HEK293 (cell line): ENCODE results near the gene ZNF286A.

Experiments
- BCL11A ChIP-seq: fragments of 450-650 bp; formaldehyde crosslinking; IDR thresholded peaks from 2 replicates; pipeline ENCODE4 v1.5.1; 2016; ENCODE audit warnings: low read depth, missing biosample characterization, missing genetic modification characterization
- CTCF ChIP-seq: fragments of 450-650 bp; formaldehyde crosslinking; IDR thresholded peaks from 2 replicates; pipeline ENCODE4 v1.5.1; 2016; ENCODE audit warnings: missing biosample characterization, missing genetic modification characterization
- ELK4 ChIP-seq: IDR thresholded peaks from 2 replicates; pipeline ENCODE4 v1.6.1; 2011; ENCODE audit warnings: mild to moderate bottlenecking, low read depth, low read length, borderline replicate concordance
- GLI4 ChIP-seq: fragments of 450-650 bp; formaldehyde crosslinking; IDR thresholded peaks from 2 replicates; pipeline ENCODE4 v1.5.1; 2016; ENCODE audit warnings: missing biosample characterization, missing genetic modification characterization
- HOXC10 ChIP-seq: sonication (generic); formaldehyde crosslinking; IDR thresholded peaks from 2 replicates; pipeline ENCODE4 v1.8.1; 2023; ENCODE audit warnings: mild to moderate bottlenecking, missing genetic modification reagents
- HOXD13 ChIP-seq: sonication (generic); formaldehyde crosslinking; IDR thresholded peaks from 2 replicates; pipeline ENCODE4 v1.8.0; 2022; ENCODE audit warnings: missing genetic modification reagents, borderline replicate concordance
- PBX3 ChIP-seq: sonication (generic); formaldehyde crosslinking; IDR thresholded peaks from 2 replicates; pipeline ENCODE4 v1.8.1; 2022; ENCODE audit warnings: mild to moderate bottlenecking, moderate library complexity, missing genetic modification reagents
- SCRT2 ChIP-seq: fragments of 450-650 bp; formaldehyde crosslinking; IDR thresholded peaks from 2 replicates; pipeline ENCODE4 v1.5.1; 2016; ENCODE audit warnings: missing biosample characterization, missing genetic modification characterization
- SP7 ChIP-seq: fragments of 450-650 bp; formaldehyde crosslinking; IDR thresholded peaks from 2 replicates; pipeline ENCODE4 v1.5.1; 2016; ENCODE audit warnings: missing biosample characterization, missing genetic modification characterization
- TSHZ1 ChIP-seq: fragments of 450-650 bp; formaldehyde crosslinking; IDR thresholded peaks from 2 replicates; pipeline ENCODE4 v1.5.1; 2016; ENCODE audit warnings: missing biosample characterization, missing genetic modification characterization, borderline replicate concordance
- WT1 ChIP-seq: fragments of 450-650 bp; formaldehyde crosslinking; IDR thresholded peaks from 2 replicates; pipeline ENCODE4 v1.5.1; 2016; ENCODE audit warnings: missing biosample characterization, missing genetic modification characterization
- ZBTB11 ChIP-seq: fragments of 450-650 bp; formaldehyde crosslinking; conservative IDR thresholded peaks from 2 replicates; pipeline ENCODE4 v1.5.1; 2016; ENCODE audit warnings: low read depth, missing biosample characterization, missing genetic modification characterization
- ZBTB7A ChIP-seq: fragments of 450-650 bp; formaldehyde crosslinking; IDR thresholded peaks from 2 replicates; pipeline ENCODE4 v1.5.1; 2016; ENCODE audit warnings: low read depth, missing biosample characterization, missing genetic modification characterization
- ZFP41 ChIP-seq: fragments of 450-650 bp; formaldehyde crosslinking; IDR thresholded peaks from 2 replicates; pipeline ENCODE4 v1.5.1; 2016; ENCODE audit warnings: missing biosample characterization, missing genetic modification characterization, borderline replicate concordance
- ZNF10 ChIP-seq: fragments of 450-650 bp; formaldehyde crosslinking; IDR thresholded peaks from 2 replicates; pipeline ENCODE4 v1.5.1; 2017; ENCODE audit warnings: missing biosample characterization, missing genetic modification characterization
- ZNF114 ChIP-seq: fragments of 450-650 bp; formaldehyde crosslinking; IDR thresholded peaks from 2 replicates; pipeline ENCODE4 v1.5.0; 2017; ENCODE audit warnings: missing biosample characterization, missing genetic modification characterization
- ZNF157 ChIP-seq: fragments of 450-650 bp; formaldehyde crosslinking; IDR thresholded peaks from 2 replicates; pipeline ENCODE4 v1.5.1; 2016; ENCODE audit warnings: missing biosample characterization, missing genetic modification characterization
- ZNF16 ChIP-seq: fragments of 450-650 bp; formaldehyde crosslinking; IDR thresholded peaks from 2 replicates; pipeline ENCODE4 v1.5.1; 2016; ENCODE audit warnings: low read depth, missing biosample characterization, missing genetic modification characterization
- ZNF266 ChIP-seq: fragments of 450-650 bp; formaldehyde crosslinking; IDR thresholded peaks from 2 replicates; pipeline ENCODE4 v1.5.1; 2016; ENCODE audit warnings: missing biosample characterization, missing genetic modification characterization, low read depth
- ZNF324 ChIP-seq: fragments of 450-650 bp; formaldehyde crosslinking; IDR thresholded peaks from 2 replicates; pipeline ENCODE4 v1.5.1; 2016; ENCODE audit warnings: missing biosample characterization, missing genetic modification characterization
- ZNF391 ChIP-seq: fragments of 450-650 bp; formaldehyde crosslinking; IDR thresholded peaks from 2 replicates; pipeline ENCODE4 v1.5.1; 2016; ENCODE audit warnings: low read depth, missing biosample characterization, missing genetic modification characterization, borderline replicate concordance
- ZNF433 ChIP-seq: fragments of 450-650 bp; formaldehyde crosslinking; IDR thresholded peaks from 2 replicates; pipeline ENCODE4 v1.5.1; 2016; ENCODE audit warnings: missing biosample characterization, missing genetic modification characterization, low read depth
- ZNF473 ChIP-seq: fragments of 450-650 bp; formaldehyde crosslinking; IDR thresholded peaks from 2 replicates; pipeline ENCODE4 v1.5.1; 2017; ENCODE audit warnings: missing biosample characterization, missing genetic modification characterization
- ZNF510 ChIP-seq: fragments of 450-650 bp; formaldehyde crosslinking; IDR thresholded peaks from 2 replicates; pipeline ENCODE4 v1.5.1; 2018; ENCODE audit warnings: mild to moderate bottlenecking, missing genetic modification characterization, missing biosample characterization; ENCODE audit not compliant: insufficient replicate concordance
- ZNF548 ChIP-seq: fragments of 450-650 bp; formaldehyde crosslinking; IDR thresholded peaks from 2 replicates; pipeline ENCODE4 v1.5.1; 2016; ENCODE audit warnings: missing biosample characterization, missing genetic modification characterization
- ZNF660 ChIP-seq: fragments of 450-650 bp; IDR thresholded peaks from 2 replicates; pipeline ENCODE4 v1.5.1; 2018; ENCODE audit warnings: missing biosample characterization, mild to moderate bottlenecking, missing genetic modification characterization
- ZNF792 ChIP-seq: fragments of 450-650 bp; formaldehyde crosslinking; IDR thresholded peaks from 2 replicates; pipeline ENCODE4 v1.5.1; 2016; ENCODE audit warnings: missing biosample characterization, missing genetic modification characterization
- ZSCAN4 ChIP-seq: fragments of 450-650 bp; formaldehyde crosslinking; IDR thresholded peaks from 2 replicates; pipeline ENCODE4 v1.5.1; 2017; ENCODE audit warnings: missing biosample characterization, missing genetic modification characterization

ZNF286A gene

GRCh38 chr17:15651583-15652110, 47.9 kb upstream of the ZNF286A start (continued):
- TF ChIP-seq ZNF16 (tag by site-specific recombination), result no peak
- no peak for TF ChIP-seq ZNF266 (tag by site-specific recombination)
- TF ChIP-seq ZNF10, result no peak
- no peak for TF ChIP-seq WT1 (tag by site-specific recombination)
- no peak for TF ChIP-seq ZBTB7A (tag by site-specific recombination)
- TF ChIP-seq SCRT2, result no peak
- TF ChIP-seq ZNF660 (tag by site-specific recombination), result peak; percentile 87; the same call in 1 of the 2 replicates
- no peak for TF ChIP-seq TSHZ1 (tag by site-specific recombination)
- TF ChIP-seq CTCF (tag by site-specific recombination), result no peak
- no peak for TF ChIP-seq ZNF792 (tag by site-specific recombination)
- TF ChIP-seq ZNF433, result no peak
- no peak; the same call in 1 of the 2 replicates for TF ChIP-seq BCL11A (tag by site-specific recombination)
- no peak for TF ChIP-seq ZNF473 (tag by site-specific recombination)
- no peak for TF ChIP-seq HOXD13 (CRISPR knock-in tag)
- TF ChIP-seq ZBTB11, result no peak
- peak; percentile 68 for TF ChIP-seq SP7
- no peak; the same call in 1 of the 2 replicates for TF ChIP-seq ZNF324 (tag by site-specific recombination)
- TF ChIP-seq PBX3 (CRISPR knock-in tag), result no peak
- TF ChIP-seq ZNF391 (tag by site-specific recombination), result no peak
- TF ChIP-seq ZNF114 (tag by site-specific recombination), result no peak
- no peak for TF ChIP-seq GLI4
- TF ChIP-seq ZFP41 (tag by site-specific recombination), result no peak
- no peak for TF ChIP-seq ZNF548 (tag by site-specific recombination)
- no peak for TF ChIP-seq ELK4
- TF ChIP-seq HOXC10 (CRISPR knock-in tag), result no peak
- no peak for TF ChIP-seq ZNF510
- TF ChIP-seq ZSCAN4, result no peak
- no peak for TF ChIP-seq ZNF157
